ENCODE data around the gene PPP1R3C.
A peak's percentile ranks its signal among the peaks of the same experiment; 100 is the strongest.

DNA sequence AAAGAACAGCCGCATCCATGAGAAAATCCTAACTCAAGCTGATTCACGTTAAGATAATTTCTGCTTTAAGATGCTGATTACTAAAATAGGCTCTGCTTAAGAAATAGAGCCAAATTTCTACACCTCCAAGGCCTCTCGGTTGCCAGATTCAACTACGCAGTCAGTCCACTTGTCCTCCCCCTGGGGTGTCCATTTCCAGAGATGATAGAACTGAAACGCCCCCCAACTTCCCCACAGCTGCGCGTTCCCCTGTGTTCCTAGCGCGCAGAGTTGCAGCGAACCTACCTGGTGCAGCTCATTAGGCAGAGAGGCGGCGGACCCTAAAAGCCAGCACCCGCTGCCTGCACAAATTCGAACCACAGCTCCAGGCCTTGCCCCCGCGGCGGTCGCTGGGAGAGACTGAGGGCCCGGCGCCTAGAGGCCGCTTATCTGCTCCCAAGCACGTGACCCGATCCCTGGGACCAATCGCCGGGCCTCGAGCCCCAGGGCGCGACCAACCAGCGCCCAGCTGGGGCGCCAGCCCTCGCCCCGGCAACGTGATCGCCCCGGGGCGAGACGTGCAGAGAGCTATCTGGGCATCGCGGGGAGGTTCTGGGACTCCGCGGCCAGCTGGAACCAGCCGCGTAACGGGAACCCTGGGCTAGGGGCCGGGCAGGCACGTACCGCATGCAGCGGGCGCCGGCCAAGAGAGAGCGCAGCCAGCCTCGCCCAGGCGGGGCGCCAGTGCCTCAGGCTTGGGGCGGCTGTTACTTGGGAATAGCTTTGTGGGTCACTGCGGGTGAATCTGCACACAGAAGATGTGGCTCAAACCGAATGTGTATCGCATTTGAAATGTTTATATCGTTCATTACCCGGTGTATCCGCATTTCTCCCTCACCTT, at the start of gene PPP1R3C:
- TF ChIP-seq POLR2A (IDR thresholded peaks at IDR 0.05; ENCODE audit: low read depth, low read length) (peak; percentile 71), EZH2 (IDR thresholded peaks at IDR 0.05; ENCODE audit: borderline replicate concordance, low read depth, low read length, severe bottlenecking) (no peak), CTCF (IDR thresholded peaks at IDR 0.05; ENCODE audit: extremely low read depth in 1 of 2, insufficient read depth in 1 of 2, low read depth in 1 of 2, low read length in 2 of 2) (peak; percentile 6 to 37), FOS (IDR thresholded peaks at IDR 0.05; ENCODE audit: borderline replicate concordance, insufficient read depth, low read length) (no peak), POLR2AphosphoS5 (IDR thresholded peaks at IDR 0.05; ENCODE audit: insufficient read depth, low read depth, low read length) (peak; percentile 44), MYC (IDR thresholded peaks at IDR 0.05; ENCODE audit: low read depth, low read length) (no peak), MAX (IDR thresholded peaks at IDR 0.05; ENCODE audit: insufficient read depth, insufficient read length) (peak; percentile 78)

Measured in endothelial cell of umbilical vein (primary cell).